HCT116 (cell line): ENCODE results near the gene TMEM186. TPM values are rescaled to one million over a fixed set of nuclear protein-coding genes. Genes with fewer than 3 reads are reported as not detected.

Experiments
- ATAC-seq: fragments of 200-7000 bp; cut with Tn5 transposase; 2 replicates; pipeline ENCODE4 v1.9.1; 2020; ENCODE audit warnings: mild to moderate bottlenecking, moderate library complexity
- BruUV-seq: library from RNA; stranded (reverse); fragments of 400-500 nt; replicated peaks from 2 replicates; lab custom pipeline; 2021; lab: Mats Ljungman, UMichigan
- CTCF ChIA-PET: fragments of 300-600 bp; sonication (Branson Sonifier 250); formaldehyde crosslinking; loops from one replicate; lab custom pipeline; 2021; ENCODE audit warnings: antibody characterized with exemption; lab: Charles Lee
- POLR2A ChIA-PET: fragments of 300-600, 350-600 bp; sonication (Branson Sonifier 250); formaldehyde crosslinking; loops from one replicate; lab custom pipeline; 2021; ENCODE audit warnings: antibody characterized with exemption; lab: Charles Lee
- RAD21 ChIA-PET, 2 experiments: fragments of 300-600 bp; sonication (Branson Sonifier 250); formaldehyde crosslinking; loops; one replicate each; lab custom pipeline; 2023; ENCODE audit warnings: low total read pairs in 2 of 2; ENCODE audit not compliant: uncharacterized antibody in 2 of 2, unreplicated experiment in 2 of 2, low non-redundant PET in 1 of 2; lab: Charles Lee
- DNase-seq: peaks from one replicate; pipeline ENCODE4 v3.0.0-alpha.2; 2010; ENCODE audit warnings: low read depth, low spot score
- H2AFZ ChIP-seq: fragments of 200-600 bp; shearing (Covaris generic), sonication (generic); 2 replicates; pipeline ENCODE4 v1.6.1; 2017; ENCODE audit warnings: low read depth, mixed run types, mixed read lengths, antibody characterized with exemption, low read length; ENCODE audit not compliant: poor library complexity, severe bottlenecking
- H3K27ac ChIP-seq: 2 replicates; pipeline ENCODE4 v1.5.1; 2012; ENCODE audit warnings: low read depth, low read length
- H3K27me3 ChIP-seq: fragments of 200-600 bp; sonication (generic); 2 replicates; pipeline ENCODE4 v1.6.1; 2016; ENCODE audit warnings: mixed run types, low read length, mixed read lengths; ENCODE audit not compliant: insufficient read depth
- H3K36me3 ChIP-seq, 2 experiments: fragments of 200-500 bp in 1 of 2; fragments of 200-600 bp in 1 of 2; sonication (Bioruptor generic) in 1 of 2; sonication (generic) in 1 of 2; 2 replicates each; pipeline versions ENCODE4 v1.5.1 to v1.6.1; 2014 to 2016; ENCODE audit warnings: low read length in 2 of 2, inconsistent platforms in 1 of 2, mixed read lengths in 1 of 2, mixed run types in 1 of 2; ENCODE audit not compliant: insufficient read depth in 2 of 2, control insufficient read depth in 1 of 2
- H3K4me1 ChIP-seq, 2 experiments: fragments of 200-600 bp in 1 of 2; sonication (generic) in 1 of 2; 2 replicates each; pipeline versions ENCODE4 v1.5.1 to v1.6.1; 2012 to 2017; ENCODE audit warnings: low read length in 2 of 2, inconsistent platforms in 1 of 2, mild to moderate bottlenecking in 1 of 2, mixed read lengths in 1 of 2, mixed run types in 1 of 2, moderate library complexity in 1 of 2; ENCODE audit not compliant: insufficient read depth in 2 of 2, control insufficient read depth in 1 of 2
- H3K4me2 ChIP-seq: fragments of 200-600 bp; sonication (generic); 2 replicates; pipeline ENCODE4 v1.6.1; 2017; ENCODE audit warnings: mixed run types, low read length, mixed read lengths
- H3K4me3 ChIP-seq, 2 experiments: fragments of 200-600 bp in 1 of 2; sonication (generic) in 1 of 2; replicated peaks in 1 of 2; 2 replicates each; pipeline ENCODE4 v1.5.1; 2011 to 2016; ENCODE audit warnings: low read length in 2 of 2, control low read depth in 1 of 2, low read depth in 1 of 2, mild to moderate bottlenecking in 1 of 2, mixed read lengths in 1 of 2, mixed run types in 1 of 2
- H3K79me2 ChIP-seq: fragments of 200-600 bp; sonication (generic); 2 replicates; pipeline ENCODE4 v1.6.1; 2017; ENCODE audit warnings: mild to moderate bottlenecking, mixed run types, low read length, moderate library complexity, mixed read lengths; ENCODE audit not compliant: insufficient read depth
- H3K9ac ChIP-seq: fragments of 200-600 bp; sonication (generic); 2 replicates; pipeline ENCODE4 v1.6.1; 2016; ENCODE audit warnings: low read length, mixed read lengths
- H3K9me2 ChIP-seq: fragments of 200-600 bp; sonication (generic), shearing (Covaris generic); 2 replicates; pipeline ENCODE4 v1.6.1; 2017; ENCODE audit warnings: mixed run types, mild to moderate bottlenecking, moderate library complexity; ENCODE audit not compliant: insufficient read depth
- H3K9me3 ChIP-seq, 2 experiments: fragments of 200-500 bp in 1 of 2; fragments of 200-600 bp in 1 of 2; sonication (Bioruptor generic) in 1 of 2; sonication (generic) in 1 of 2; 2 replicates each; pipeline ENCODE4 v1.6.1; 2014 to 2017; ENCODE audit warnings: low read length in 2 of 2, mixed read lengths in 2 of 2, inconsistent platforms in 1 of 2, low read depth in 1 of 2, mild to moderate bottlenecking in 1 of 2, mixed run types in 1 of 2, moderate library complexity in 1 of 2; ENCODE audit not compliant: control insufficient read depth in 1 of 2, insufficient read depth in 1 of 2
- H4K20me1 ChIP-seq: fragments of 200-600 bp; sonication (generic), shearing (Covaris generic); 2 replicates; pipeline ENCODE4 v1.6.1; 2017; ENCODE audit warnings: mixed run types, mild to moderate bottlenecking, moderate library complexity; ENCODE audit not compliant: insufficient read depth
- CBX3 ChIP-seq: IDR thresholded peaks from 2 replicates; pipeline ENCODE4 v1.6.1; 2012; ENCODE audit warnings: low read depth
- EGR1 ChIP-seq: IDR thresholded peaks from 2 replicates; pipeline ENCODE4 v1.6.1; 2012; ENCODE audit warnings: low read depth
- EZH2 ChIP-seq: fragments of 200-600 bp; sonication (generic); IDR thresholded peaks from 2 replicates; pipeline ENCODE4 v1.6.1; 2017; ENCODE audit warnings: antibody characterized with exemption, mixed run types
- MAX ChIP-seq: IDR thresholded peaks from 2 replicates; pipeline ENCODE4 v1.6.1; 2012
- POLR2A ChIP-seq: IDR thresholded peaks from 2 replicates; pipeline ENCODE4 v1.7.0; 2011; ENCODE audit warnings: borderline replicate concordance; ENCODE audit not compliant: insufficient read depth, insufficient read length; ENCODE audit errors: extremely low read depth
- REST ChIP-seq: IDR thresholded peaks from 2 replicates; pipeline ENCODE4 v1.6.1; 2012; ENCODE audit warnings: low read depth
- TCF7L2 ChIP-seq: IDR thresholded peaks from 2 replicates; pipeline ENCODE4 v1.7.0; 2011; ENCODE audit warnings: borderline replicate concordance, inconsistent platforms; ENCODE audit not compliant: insufficient read depth, insufficient read length; ENCODE audit errors: extremely low read depth
- YY1 ChIP-seq: IDR thresholded peaks from 2 replicates; pipeline ENCODE4 v1.6.1; 2011; ENCODE audit warnings: low read length, low read depth, moderate library complexity, mild to moderate bottlenecking; ENCODE audit not compliant: insufficient replicate concordance; ENCODE audit errors: extremely low read depth
- ZBTB33 ChIP-seq: IDR thresholded peaks from 2 replicates; pipeline ENCODE4 v1.6.1; 2011; ENCODE audit warnings: mild to moderate bottlenecking, low read length, moderate library complexity; ENCODE audit not compliant: insufficient replicate concordance; ENCODE audit errors: extremely low read depth
- intact Hi-C: fragments of 100-400 bp; cut with micrococcal nuclease; formaldehyde crosslinking; loops from 2 replicates; pipeline ENCODE4 v1.10.0; 2022
- total RNA-seq: library from RNA; stranded (reverse); gene quantifications from one replicate; pipeline ENCODE4 v1.2.1, GENCODE V29; 2021; ENCODE audit not compliant: unreplicated experiment
- TF ChIP-seq, protein P1 (sequence below): IDR thresholded peaks from 2 replicates; pipeline ENCODE4 v1.6.1; 2012

The TMEM186 gene
- total RNA-seq, 1 experiment from 2014 or later: 14.0 TPM

- H3K27ac ChIP-seq: no peak overlapping the region
- no peak overlapping the region for H3K4me2 ChIP-seq
- ChIA-PET POLR2A (no interaction called here), RAD21 (no interaction called here), CTCF (no interaction called here)
- H3K4me3 ChIP-seq: no peak overlapping the region
- BruUV-seq: no TSS peak
- ATAC-seq (no peak), DNase-seq (no peak)
- no peaks in the 10 kb centered on the region for H3K27me3 ChIP-seq
- H2AFZ ChIP-seq: no peak overlapping the region
- no peak for TF ChIP-seq EZH2
- TF ChIP-seq CBX3: no peak
- TF ChIP-seq TCF7L2: no peak
- TF ChIP-seq POLR2A: no peak
- no peak for TF ChIP-seq ZBTB33
- TF ChIP-seq, protein P1, sequence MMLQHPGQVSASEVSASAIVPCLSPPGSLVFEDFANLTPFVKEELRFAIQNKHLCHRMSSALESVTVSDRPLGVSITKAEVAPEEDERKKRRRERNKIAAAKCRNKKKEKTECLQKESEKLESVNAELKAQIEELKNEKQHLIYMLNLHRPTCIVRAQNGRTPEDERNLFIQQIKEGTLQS: no peak
- TF ChIP-seq MAX: no peak
- no peak for TF ChIP-seq YY1
- TF ChIP-seq REST: no peak
- no peak for TF ChIP-seq EGR1
- H4K20me1 ChIP-seq: no peaks in the 10 kb centered on the region
- H3K4me1 ChIP-seq: no peaks in the 10 kb centered on the region
- H3K9me3 ChIP-seq: no peaks in the 10 kb centered on the region
- no peaks in the 10 kb centered on the region for H3K9me2 ChIP-seq
- no peak overlapping the region for H3K9ac ChIP-seq
- peaks cover 57% of the 10 kb centered on the region for H3K79me2 ChIP-seq
- H3K36me3 ChIP-seq: peaks cover 50 to 75% of the 10 kb centered on the region in 2 experiments
- intact Hi-C loops: no loop called here
These were observed 16.8 kb upstream of the TMEM186 start for GRCh38 chr16:8814095-8814806.
